ENCODE data around the gene CDH23. TPM values are rescaled to one million over a fixed set of nuclear protein-coding genes. Genes with fewer than 3 reads are reported as not detected.

Gene CDH23
- total RNA-seq, 1 donor from 2014 or later = not detected

DNA sequence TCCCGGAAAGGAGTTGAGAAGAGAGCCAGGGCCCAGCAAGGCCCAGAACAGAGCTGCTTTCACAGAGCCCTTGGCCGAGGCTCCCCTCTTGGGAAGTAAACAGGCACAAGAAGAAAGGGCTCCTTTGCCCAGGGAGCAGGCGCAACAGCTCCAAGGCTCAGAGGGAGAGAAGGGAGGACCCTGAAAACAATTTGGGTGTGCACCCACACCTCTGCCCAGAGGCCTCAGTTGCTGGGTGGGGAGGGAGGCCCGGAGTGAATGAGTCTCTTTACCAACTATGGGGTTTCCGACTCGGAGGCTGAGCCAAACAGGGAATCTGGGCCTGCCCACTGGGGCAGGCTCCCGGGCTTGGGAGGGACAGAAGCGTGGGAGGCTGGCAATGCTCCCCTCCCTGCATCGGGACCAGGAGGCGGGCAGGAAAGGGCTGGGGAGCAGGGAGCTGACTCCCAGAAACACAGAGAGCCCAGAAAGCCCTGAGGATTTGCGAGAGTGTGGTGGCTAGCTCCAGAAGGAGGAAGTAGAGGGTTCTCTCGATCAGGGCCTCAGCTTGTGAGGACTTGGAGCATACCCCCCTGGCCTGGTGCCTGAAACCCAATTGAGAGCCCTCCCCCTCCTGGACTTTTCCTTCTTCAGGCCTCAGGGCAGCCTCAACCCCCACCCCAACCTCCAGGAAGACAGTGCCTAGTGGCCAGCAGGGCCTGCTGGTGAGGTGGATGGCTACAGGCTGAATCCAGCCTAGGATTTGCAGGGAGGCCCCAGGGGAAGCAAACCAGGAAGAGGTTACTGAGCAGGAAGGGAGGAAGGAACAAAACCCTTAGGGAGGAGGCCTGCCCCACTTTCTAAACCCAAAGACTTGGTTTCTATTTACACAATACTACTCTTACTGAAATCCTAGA is 316.7 kb downstream of the CDH23 start:
- no peaks in the 10 kb centered on the region for H3K36me3 Mint-ChIP-seq (ENCODE audit: low read depth)
- H3K4me1 Mint-ChIP-seq (ENCODE audit: low read depth) = peaks cover 8% of the 10 kb centered on the region
- H3K9me3 Mint-ChIP-seq (ENCODE audit: low read depth) = no peaks in the 10 kb centered on the region
- H3K4me3 Mint-ChIP-seq (ENCODE audit: unreplicated experiment) = no peak overlapping the region
- TF ChIP-seq, protein P1, sequence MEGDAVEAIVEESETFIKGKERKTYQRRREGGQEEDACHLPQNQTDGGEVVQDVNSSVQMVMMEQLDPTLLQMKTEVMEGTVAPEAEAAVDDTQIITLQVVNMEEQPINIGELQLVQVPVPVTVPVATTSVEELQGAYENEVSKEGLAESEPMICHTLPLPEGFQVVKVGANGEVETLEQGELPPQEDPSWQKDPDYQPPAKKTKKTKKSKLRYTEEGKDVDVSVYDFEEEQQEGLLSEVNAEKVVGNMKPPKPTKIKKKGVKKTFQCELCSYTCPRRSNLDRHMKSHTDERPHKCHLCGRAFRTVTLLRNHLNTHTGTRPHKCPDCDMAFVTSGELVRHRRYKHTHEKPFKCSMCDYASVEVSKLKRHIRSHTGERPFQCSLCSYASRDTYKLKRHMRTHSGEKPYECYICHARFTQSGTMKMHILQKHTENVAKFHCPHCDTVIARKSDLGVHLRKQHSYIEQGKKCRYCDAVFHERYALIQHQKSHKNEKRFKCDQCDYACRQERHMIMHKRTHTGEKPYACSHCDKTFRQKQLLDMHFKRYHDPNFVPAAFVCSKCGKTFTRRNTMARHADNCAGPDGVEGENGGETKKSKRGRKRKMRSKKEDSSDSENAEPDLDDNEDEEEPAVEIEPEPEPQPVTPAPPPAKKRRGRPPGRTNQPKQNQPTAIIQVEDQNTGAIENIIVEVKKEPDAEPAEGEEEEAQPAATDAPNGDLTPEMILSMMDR (IDR thresholded peaks at IDR 0.05) = no peak
- DNase-seq (ENCODE audit: low spot score) = no peak
- H3K27ac Mint-ChIP-seq (ENCODE audit: unreplicated experiment) = no peak overlapping the region
- H3K27me3 Mint-ChIP-seq (ENCODE audit: low read depth) = peaks cover 3% of the 10 kb centered on the region

DNA sequence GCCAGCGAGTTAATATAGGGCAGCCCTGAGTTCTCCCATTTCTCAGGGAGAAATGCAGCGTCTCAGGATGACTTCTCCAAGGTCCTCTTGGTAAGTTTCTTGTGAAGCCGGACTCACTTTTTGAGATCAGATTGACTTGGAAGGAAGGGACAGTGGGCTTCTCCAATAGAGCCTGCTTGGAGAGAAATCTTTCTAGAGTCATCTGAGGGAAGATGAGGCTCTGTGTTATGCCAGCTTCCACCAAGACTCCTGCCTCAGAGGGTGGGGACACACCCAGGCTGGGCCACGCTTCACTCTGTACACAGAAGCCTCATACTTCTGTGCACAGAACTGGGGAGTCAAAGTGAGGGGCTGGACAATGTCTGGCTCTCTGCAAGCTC is 317.3 kb downstream of the CDH23 start:
- Mint-ChIP-seq H3K36me3 (ENCODE audit: low read depth) (no peaks in the 10 kb centered on the region), H3K9me3 (ENCODE audit: low read depth) (no peaks in the 10 kb centered on the region), H3K27ac (ENCODE audit: unreplicated experiment) (no peak overlapping the region), H3K27me3 (ENCODE audit: low read depth) (peaks cover 3% of the 10 kb centered on the region), H3K4me3 (ENCODE audit: unreplicated experiment) (no peak overlapping the region), H3K4me1 (ENCODE audit: low read depth) (peaks cover 8% of the 10 kb centered on the region)
- no peak for DNase-seq (ENCODE audit: low spot score)
- TF ChIP-seq, protein P1 (IDR thresholded peaks at IDR 0.05) = no peak

DNA sequence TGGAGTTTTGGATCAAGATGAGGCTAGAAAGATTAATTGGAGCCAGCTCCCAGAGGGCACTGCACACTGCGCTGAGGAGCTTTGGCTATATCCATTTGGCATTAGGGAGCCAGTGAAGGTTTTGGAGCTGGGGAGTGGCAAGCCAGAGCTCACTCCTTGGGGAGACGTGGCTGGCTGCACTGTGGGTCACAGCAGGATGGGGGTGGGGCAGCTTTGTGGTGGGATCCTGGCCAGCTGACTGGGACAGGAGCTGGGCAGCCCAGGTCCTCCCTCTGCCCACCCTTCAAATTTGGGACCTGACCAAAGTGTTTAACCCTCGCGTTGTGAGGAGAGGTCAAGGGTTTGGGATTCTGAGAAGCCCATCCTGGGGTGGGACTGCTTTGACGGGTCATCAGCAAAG is 317.9 kb downstream of the CDH23 start:
- no peak for DNase-seq (ENCODE audit: low spot score)
- TF ChIP-seq, protein P1 (IDR thresholded peaks at IDR 0.05) = no peak
- Mint-ChIP-seq H3K27ac (ENCODE audit: unreplicated experiment) (no peak overlapping the region), H3K9me3 (ENCODE audit: low read depth) (no peaks in the 10 kb centered on the region), H3K27me3 (ENCODE audit: low read depth) (peaks cover 3% of the 10 kb centered on the region), H3K4me1 (ENCODE audit: low read depth) (peaks cover 8% of the 10 kb centered on the region), H3K4me3 (ENCODE audit: unreplicated experiment) (no peak overlapping the region), H3K36me3 (ENCODE audit: low read depth) (no peaks in the 10 kb centered on the region)

DNA sequence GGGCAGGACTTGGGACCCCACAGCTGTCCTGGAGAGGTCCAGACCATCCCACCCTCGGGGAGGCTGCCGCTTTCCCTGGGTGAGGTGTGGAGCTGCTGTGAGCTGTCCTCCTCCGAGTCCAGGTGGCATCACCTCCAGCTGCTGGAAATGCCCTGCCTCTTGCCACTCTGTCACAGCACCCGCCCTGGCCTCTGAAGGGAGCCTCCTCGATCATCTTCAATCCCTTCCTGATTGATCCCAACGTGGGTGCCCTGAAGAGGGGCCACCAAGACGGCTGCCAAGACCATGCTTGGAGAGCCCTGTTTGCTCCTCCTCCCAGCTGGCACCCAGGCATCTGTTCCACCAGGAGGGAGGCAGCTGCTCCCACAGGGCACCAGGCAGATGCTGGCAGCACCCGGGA is 318.3 kb downstream of the CDH23 start:
- Mint-ChIP-seq H3K27me3 (ENCODE audit: low read depth) (peaks cover 2% of the 10 kb centered on the region), H3K27ac (ENCODE audit: unreplicated experiment) (no peak overlapping the region), H3K9me3 (ENCODE audit: low read depth) (no peaks in the 10 kb centered on the region), H3K4me1 (ENCODE audit: low read depth) (peaks cover 8% of the 10 kb centered on the region), H3K4me3 (ENCODE audit: unreplicated experiment) (no peak overlapping the region), H3K36me3 (ENCODE audit: low read depth) (no peaks in the 10 kb centered on the region)
- no peak for DNase-seq (ENCODE audit: low spot score)
- TF ChIP-seq, protein P1 (IDR thresholded peaks at IDR 0.05) = no peak

DNA sequence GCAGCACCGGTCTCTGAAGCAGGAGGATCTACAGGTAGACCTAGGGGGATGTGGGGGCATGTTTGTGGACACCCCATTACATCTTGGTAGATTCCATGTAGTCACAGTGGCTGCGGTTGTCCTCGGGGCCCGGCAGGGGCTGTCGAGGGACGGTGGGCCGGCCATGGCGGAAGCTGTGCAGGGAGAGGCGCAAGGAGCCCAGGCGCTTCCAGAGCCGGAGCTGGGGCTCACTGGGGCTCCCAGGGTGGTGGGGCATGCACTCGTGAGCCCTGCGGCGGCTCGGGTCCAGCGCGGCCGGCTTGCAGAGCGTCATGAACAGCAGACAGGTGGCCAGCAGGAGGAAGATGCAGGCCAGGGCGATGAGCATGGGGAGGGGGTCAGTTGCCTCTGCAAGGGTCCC is 319.1 kb downstream of the CDH23 start:
- H3K27me3 Mint-ChIP-seq (ENCODE audit: low read depth) = peaks cover 5% of the 10 kb centered on the region

More for the DNA sequence above, 319.1 kb downstream of the CDH23 start:
- TF ChIP-seq, protein P1 (IDR thresholded peaks at IDR 0.05) = no peak
- Mint-ChIP-seq H3K9me3 (ENCODE audit: low read depth) (no peaks in the 10 kb centered on the region), H3K36me3 (ENCODE audit: low read depth) (no peaks in the 10 kb centered on the region), H3K27ac (ENCODE audit: unreplicated experiment) (no peak overlapping the region), H3K4me1 (ENCODE audit: low read depth) (peaks cover 8% of the 10 kb centered on the region), H3K4me3 (ENCODE audit: unreplicated experiment) (no peak overlapping the region)
- DNase-seq (ENCODE audit: low spot score) = no peak
